ENCODE results near the gene ACSS1.

Gene ACSS1

DNA sequence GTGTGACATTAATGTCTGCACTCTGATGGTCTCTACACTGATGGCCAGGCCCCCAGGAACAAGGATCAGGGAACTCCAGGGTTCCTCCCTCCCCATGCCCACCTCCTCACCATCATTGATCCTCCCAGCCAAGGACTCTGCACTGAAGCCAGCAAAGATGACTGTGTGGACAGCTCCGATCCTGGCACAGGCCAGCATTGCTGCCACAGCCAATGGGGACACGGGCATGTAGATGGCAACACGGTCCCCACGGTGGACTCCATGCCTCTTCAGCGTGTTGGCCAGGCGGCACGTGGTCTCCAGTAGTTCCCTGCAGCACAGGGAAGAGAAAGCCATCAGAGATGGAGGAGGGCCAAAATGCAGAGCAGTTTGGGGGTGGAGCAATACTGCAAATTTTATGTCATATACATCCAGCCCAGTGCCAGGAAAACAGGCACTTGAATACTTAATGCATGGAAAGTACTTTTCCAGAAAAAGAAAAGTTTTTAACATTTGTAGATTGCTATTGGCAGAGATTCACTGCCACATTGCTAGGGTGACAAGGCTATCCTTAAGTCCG lies 27.2 kb downstream of the ACSS1 start:
- no peak for DNase-seq

DNA sequence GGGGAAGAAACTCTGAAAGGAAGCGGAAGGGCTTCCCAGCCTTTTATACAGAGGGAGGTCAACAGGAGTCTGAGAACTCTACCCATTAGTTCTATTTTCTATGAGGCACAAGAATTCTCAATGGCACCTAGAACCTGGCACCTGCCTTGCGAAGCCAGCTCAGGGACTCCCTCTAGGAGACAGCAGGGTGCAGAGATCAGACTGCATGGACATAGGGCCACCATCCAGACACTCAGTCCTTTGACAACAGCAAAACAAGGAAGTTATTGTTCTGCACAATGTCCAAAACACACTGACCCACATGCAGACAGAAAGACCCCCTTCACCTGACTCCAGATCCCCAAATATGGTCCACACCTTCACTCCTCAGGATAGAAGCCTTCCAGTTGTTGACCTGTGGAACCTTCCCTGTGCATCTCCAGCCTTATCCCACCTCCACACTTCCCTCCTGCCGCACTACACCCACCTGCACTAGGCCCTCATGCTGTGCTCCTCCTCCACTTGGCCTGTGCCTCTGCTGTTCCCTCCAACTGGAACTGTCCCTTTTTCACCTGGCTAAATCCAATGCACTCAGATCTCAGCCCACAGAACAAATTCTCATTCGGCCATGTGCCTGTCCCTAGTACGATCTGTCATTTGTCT lies 27.8 kb downstream of the ACSS1 start:
- DNase-seq, result no peak

GRCh38 chr20:25025986-25026605 lies 31.8 kb downstream of the ACSS1 start:
- no peak for DNase-seq

- DNase-seq, result no peak
These were observed 32.7 kb downstream of the ACSS1 start for GRCh38 chr20:25025091-25025861.

DNA sequence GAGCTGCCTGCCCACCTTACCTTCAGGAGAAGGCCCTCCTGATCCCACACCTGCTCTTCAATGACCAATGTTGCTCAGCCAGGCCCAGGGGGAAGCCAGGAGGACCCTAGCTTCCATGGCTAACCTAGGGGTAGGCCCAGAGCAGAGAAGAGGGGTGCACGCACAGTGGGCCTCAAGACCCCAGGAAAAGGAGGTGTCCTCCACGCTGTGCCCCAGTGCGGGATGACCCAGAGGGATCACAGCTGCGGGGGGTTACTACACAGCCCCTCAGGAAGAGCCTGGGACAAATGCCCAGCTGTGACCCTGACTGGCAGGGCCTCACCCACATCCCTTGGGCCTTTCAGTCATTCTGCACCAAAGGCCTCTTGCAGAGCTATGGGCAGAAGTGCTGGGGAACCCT lies 33.8 kb downstream of the ACSS1 start:
- DNase-seq, result no peak

- no peak for DNase-seq
These were observed 34.6 kb downstream of the ACSS1 start for GRCh38 chr20:25023356-25023755.

GRCh38 chr20:25022680-25023079 lies 35.3 kb downstream of the ACSS1 start:
- DNase-seq, result no peak

DNA sequence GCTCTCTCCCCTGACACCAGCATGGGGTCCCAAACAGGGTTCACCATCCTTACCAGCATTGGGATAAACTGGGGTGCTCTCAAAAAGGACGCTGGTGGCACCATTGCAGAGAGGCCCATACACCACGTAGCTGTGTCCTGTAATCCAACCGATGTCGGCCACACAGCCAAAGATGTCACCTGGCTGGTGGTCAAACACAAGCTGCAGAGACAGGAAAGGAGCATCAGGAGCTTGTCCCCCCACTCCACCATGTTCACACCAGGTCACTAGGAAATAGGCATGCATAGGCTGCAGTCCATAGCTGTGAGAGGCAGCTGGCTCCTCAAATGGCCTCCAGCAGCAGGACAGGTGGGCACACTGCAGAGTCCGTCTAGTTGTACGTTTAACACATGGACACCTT lies 36.6 kb downstream of the ACSS1 start:
- no peak for DNase-seq

DNA sequence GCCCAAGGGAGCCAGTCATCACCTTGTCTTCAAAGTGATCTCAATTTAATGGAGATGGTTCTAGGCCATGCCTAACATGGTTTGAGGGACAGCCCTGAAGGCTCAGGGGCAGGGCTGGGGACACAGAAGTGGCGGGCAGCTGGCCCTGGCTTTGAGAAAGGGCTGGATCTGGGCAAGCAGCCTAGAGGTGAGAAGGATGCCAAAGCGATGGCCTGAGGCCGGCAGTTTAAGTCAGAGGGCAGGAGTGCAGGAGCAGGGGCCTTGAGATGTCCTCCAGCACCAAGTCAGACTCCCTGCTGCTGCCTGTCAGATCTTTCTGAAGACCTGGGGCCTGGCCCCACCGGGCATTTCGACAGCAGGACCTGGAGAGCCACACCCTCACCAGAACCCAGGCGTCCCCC lies 37.0 kb downstream of the ACSS1 start:
- DNase-seq, result no peak

DNA sequence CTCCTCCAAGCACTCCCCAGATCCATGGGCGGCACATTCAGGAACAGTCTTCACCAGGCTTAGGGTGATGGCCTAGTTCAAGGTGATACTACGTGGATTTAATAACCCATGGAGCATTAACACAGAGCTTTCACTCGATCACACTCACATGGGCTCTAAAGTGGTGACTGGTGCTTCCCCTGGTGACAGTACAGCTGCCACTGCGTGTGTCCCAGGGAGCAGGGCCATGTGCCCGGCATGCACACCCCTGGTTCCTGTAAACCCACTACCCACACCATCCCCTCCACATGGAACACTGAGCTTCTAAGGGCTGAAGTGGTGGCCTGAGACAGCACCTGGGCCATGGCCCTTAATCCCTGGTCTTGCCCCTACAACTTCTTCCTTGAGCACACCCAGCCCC lies 37.6 kb downstream of the ACSS1 start:
- no peak for DNase-seq

DNA sequence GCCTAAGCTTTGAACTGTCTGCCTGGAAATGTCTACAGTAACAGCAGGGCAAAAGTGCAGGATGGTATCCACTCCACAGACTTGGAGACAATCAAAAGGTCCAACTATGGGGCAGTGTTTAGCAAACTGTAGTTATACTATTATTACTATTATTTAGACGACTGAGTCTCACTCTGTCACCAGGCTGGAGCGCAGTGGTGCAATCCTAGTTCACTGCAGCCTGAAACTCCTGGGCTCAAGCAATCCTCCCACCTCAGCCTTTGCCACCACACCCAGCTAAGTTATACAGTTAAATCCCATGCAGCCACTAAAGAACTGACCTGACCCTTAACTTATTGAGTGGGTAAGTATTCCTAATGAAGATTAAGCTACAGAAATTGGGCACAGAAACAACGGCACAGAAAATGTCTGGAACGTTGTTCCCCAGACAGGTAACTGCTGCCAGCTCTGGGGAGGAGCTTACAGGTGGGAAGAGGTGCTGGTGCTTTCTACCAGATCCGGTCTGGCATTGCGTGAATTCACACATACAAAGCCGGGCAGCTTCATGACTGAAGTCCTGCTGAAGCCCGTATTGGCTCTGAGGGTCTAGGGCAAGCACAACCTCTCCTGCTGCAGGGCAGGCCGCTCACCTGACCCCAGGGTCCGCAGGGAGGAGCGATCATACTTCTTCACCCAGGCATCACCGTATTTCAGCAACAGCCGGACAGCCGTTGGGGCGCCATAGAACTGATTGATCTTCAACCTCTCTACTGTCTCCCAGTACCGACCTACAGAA lies 38.4 kb downstream of the ACSS1 start:
- DNase-seq, result no peak

DNA sequence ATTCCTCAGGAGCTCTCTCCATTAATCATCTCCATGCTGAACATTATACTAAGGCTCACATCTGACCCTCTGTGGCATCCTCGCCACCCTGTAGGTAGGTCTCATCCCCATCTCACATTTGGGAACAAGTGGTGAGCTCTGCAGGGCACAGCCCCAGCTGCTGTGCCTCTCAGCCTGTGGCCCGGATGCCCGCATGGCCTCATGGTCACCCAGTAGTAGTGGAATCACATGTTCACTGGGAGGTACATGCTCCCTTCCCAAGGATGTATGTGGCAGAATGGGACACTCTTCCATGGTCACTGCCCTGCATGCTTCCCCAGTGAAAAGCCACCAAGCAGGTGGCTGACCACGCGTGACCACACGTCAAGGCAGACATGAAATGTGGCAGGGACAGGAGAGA lies 39.1 kb downstream of the ACSS1 start:
- DNase-seq, result no peak

DNA sequence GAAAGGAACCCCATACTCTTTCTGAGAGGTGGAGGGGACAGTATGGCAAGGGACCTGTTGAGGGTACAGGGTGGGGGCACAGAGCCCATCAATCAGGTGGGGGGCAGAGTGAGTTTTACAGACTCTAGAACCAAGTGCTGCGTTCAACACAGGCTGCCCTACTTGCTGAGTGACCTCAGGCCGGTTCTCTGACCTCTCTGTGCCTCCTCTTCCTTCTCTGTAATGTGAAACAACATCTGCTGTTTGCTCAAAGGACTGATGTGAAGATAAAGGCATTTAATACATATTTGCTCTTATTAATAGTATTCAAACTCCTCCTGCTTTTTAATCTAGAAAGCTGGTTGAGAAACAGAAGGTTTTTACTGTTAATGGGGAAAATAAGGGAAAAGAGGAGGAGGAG lies 39.5 kb downstream of the ACSS1 start:
- DNase-seq, result no peak

- DNase-seq, result no peak
These were observed 40.6 kb downstream of the ACSS1 start for GRCh38 chr20:25017257-25017803.

DNA sequence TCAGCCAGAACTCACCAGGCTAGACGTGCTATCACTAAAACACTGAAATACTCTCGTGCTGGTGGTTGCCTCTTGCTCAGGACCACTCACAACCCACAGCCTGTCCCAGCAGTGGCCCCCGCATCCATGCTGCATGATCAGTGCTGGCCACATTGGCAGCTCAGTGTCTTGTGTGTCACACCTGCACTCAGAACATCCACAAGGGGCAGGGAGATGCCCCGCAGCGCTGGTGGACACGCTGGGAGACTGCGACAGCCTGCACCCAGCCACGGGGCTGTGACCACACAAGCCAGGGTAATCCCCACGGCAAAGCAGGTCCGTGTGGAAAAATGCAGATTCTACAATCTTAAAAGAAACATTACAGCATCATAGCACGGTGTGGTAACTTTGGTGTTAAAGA lies 41.5 kb downstream of the ACSS1 start:
- no peak for DNase-seq

- no peak for DNase-seq
These were observed 42.0 kb downstream of the ACSS1 start for GRCh38 chr20:25015986-25016385.

GRCh38 chr20:25014816-25015215 lies 43.1 kb downstream of the ACSS1 start:
- no peak for DNase-seq

GRCh38 chr20:25013478-25014380 lies 44.2 kb downstream of the ACSS1 start:
- DNase-seq, result no peak

- DNase-seq, result no peak
These were observed 45.2 kb downstream of the ACSS1 start for GRCh38 chr20:25012616-25013189.

- DNase-seq, result no peak
These were observed 46.1 kb downstream of the ACSS1 start for GRCh38 chr20:25011831-25012241.

DNA sequence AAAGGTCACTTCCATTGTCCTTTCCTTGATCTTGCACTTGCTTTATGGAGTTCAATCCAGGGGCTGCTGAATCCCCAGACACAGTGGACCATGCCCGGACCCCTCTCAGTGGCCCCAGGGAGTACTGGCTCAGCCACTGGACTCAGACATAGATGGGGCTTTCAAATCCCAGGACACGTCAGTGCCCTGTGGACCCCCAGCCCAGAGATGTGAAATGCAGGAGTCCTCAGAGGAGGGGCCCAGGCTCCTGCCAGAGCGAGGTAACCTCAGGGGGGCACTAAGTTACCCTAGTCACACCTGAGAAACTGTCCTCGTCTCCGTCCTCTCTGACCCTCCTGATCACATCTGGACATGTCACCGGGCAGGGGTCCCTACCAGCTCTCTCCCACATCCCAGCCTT lies 46.7 kb downstream of the ACSS1 start:
- no peak for DNase-seq
